NB4 (cell line): ENCODE measurements around the gene IL17C.

Experiments
- CTCF ChIP-seq: IDR thresholded peaks from one replicate; pipeline ENCODE4 v1.5.1; 2012; ENCODE audit warnings: low read depth, low read length
- MAX ChIP-seq: IDR thresholded peaks from 2 replicates; pipeline ENCODE4 v1.6.1; 2011; ENCODE audit warnings: low read depth, low read length
- MYC ChIP-seq: IDR thresholded peaks from 2 replicates; pipeline ENCODE4 v1.6.1; 2011; ENCODE audit warnings: low read depth, low read length
- POLR2A ChIP-seq: IDR thresholded peaks from 2 replicates; pipeline ENCODE4 v1.6.1; 2011; ENCODE audit warnings: mild to moderate bottlenecking; ENCODE audit not compliant: insufficient read length; ENCODE audit errors: extremely low read depth

- TF ChIP-seq CTCF (no peak), POLR2A (no peak), MAX (no peak), MYC (no peak)
These were observed 2.6 kb upstream of the IL17C start for GRCh38 chr16:88635671-88636319.
